HL-60 (cell line): ENCODE measurements around the gene DNM3.
A peak's percentile ranks its signal among the peaks of the same experiment; 100 is the strongest.

Experiments used
- DNase-seq, 2 experiments: peaks; one replicate each; pipeline ENCODE4 v3.0.0-alpha.2; 2010 to 2020; ENCODE audit warnings: low read depth in 1 of 2, low spot score in 1 of 2
- H3K27ac ChIP-seq: fragments of 250-450 bp; sonication (Bioruptor Pico); replicated peaks from 2 replicates; pipeline ENCODE4 v1.5.1; 2020; ENCODE audit warnings: mild to moderate bottlenecking, moderate library complexity
- H3K27me3 ChIP-seq: fragments of 250-450 bp; sonication (Bioruptor Pico); 2 replicates; pipeline ENCODE4 v1.5.1; 2021; ENCODE audit warnings: mild to moderate bottlenecking, moderate library complexity; ENCODE audit not compliant: insufficient read depth, poor library complexity, severe bottlenecking
- H3K4me3 ChIP-seq: replicated peaks from 2 replicates; pipeline ENCODE4 v1.5.1; 2011; ENCODE audit warnings: mild to moderate bottlenecking, control low read depth, low read length; ENCODE audit not compliant: insufficient read depth
- GABPA ChIP-seq: IDR thresholded peaks from 2 replicates; pipeline ENCODE4 v1.6.1; 2012; ENCODE audit warnings: low read depth
- POLR2AphosphoS5 ChIP-seq: IDR thresholded peaks from 2 replicates; pipeline ENCODE4 v1.6.1; 2012; ENCODE audit warnings: low read depth
- REST ChIP-seq: IDR thresholded peaks from 2 replicates; pipeline ENCODE4 v1.6.1; 2012; ENCODE audit warnings: low read depth; ENCODE audit not compliant: insufficient replicate concordance
- SPI1 ChIP-seq: IDR thresholded peaks from 2 replicates; pipeline ENCODE4 v1.6.1; 2012; ENCODE audit warnings: low read depth, mild to moderate bottlenecking, borderline replicate concordance
- TF ChIP-seq, protein P1 (sequence below): IDR thresholded peaks from one replicate; pipeline ENCODE4 v1.5.1; 2011; ENCODE audit warnings: low read length, control low read depth, inconsistent platforms; ENCODE audit not compliant: insufficient read depth

The DNM3 gene

DNA sequence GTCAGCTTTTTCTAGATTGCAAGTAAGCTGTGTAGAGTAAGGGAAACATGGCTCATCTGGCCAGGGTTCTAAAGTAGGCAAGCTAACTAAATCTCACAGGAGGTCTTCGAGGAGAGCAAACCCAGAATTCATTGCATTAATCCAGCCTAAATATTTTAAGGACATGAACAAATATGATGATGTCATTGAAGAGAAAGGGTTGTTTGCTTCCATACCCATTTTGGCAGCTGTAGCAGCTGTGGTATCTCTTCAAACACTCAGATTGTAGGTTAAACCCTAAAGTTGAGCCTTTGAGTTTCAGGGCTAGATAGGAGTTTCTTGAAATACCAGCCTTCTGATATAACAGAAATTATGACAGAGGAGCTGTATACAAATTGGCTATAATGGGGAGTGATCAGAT, 378.7 kb downstream of the DNM3 start:
- no peak for DNase-seq
- TF ChIP-seq REST: no peak
- no peak for TF ChIP-seq SPI1
- TF ChIP-seq POLR2AphosphoS5: no peak
- TF ChIP-seq, protein P1, sequence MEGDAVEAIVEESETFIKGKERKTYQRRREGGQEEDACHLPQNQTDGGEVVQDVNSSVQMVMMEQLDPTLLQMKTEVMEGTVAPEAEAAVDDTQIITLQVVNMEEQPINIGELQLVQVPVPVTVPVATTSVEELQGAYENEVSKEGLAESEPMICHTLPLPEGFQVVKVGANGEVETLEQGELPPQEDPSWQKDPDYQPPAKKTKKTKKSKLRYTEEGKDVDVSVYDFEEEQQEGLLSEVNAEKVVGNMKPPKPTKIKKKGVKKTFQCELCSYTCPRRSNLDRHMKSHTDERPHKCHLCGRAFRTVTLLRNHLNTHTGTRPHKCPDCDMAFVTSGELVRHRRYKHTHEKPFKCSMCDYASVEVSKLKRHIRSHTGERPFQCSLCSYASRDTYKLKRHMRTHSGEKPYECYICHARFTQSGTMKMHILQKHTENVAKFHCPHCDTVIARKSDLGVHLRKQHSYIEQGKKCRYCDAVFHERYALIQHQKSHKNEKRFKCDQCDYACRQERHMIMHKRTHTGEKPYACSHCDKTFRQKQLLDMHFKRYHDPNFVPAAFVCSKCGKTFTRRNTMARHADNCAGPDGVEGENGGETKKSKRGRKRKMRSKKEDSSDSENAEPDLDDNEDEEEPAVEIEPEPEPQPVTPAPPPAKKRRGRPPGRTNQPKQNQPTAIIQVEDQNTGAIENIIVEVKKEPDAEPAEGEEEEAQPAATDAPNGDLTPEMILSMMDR: no peak
- TF ChIP-seq GABPA: no peak
- no peak overlapping the region for H3K27ac ChIP-seq
- no peak overlapping the region for H3K4me3 ChIP-seq
- no peaks in the 10 kb centered on the region for H3K27me3 ChIP-seq

- Histone ChIP-seq H3K4me3 (no peak overlapping the region), H3K27ac (no peak overlapping the region), H3K27me3 (no peaks in the 10 kb centered on the region)
- TF ChIP-seq, protein P1: no peak
- no peak for TF ChIP-seq REST
- TF ChIP-seq POLR2AphosphoS5: no peak
- no peak for TF ChIP-seq GABPA
- TF ChIP-seq SPI1: no peak
- DNase-seq: no peak
These were observed 379.1 kb downstream of the DNM3 start for GRCh38 chr1:172220376-172220775.

DNA sequence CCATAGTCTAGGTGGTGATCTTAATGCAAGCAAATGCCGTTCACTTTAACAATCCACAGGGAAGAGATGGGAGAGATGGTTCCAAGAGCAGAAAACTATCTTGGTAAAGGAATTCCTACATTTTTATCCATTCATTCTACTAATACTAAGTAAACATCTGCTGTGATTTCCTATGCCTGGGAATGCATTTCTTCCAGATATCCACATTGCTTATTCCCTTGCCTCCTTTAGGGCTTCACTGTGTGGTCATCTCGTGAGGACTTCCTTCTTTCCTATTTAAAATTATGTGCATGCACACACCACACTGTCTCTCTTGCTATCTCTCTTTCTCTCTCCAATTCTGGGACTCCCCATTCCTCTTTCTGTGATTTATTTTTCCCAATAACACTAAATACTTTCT, 380.1 kb downstream of the DNM3 start:
- no peak for TF ChIP-seq REST
- H3K27me3 ChIP-seq: no peaks in the 10 kb centered on the region
- H3K4me3 ChIP-seq: no peak overlapping the region
- no peak for DNase-seq
- H3K27ac ChIP-seq: no peak overlapping the region

GRCh38 chr1:172224871-172225270, 383.6 kb downstream of the DNM3 start:
- TF ChIP-seq REST (no peak), POLR2AphosphoS5 (no peak), GABPA (no peak), SPI1 (peak; percentile 25; the same call in 1 of the 2 replicates)
- TF ChIP-seq, protein P1: no peak
- no peak for DNase-seq
- H3K27ac ChIP-seq: no peak overlapping the region
- H3K4me3 ChIP-seq: no peak overlapping the region
- peaks cover 2% of the 10 kb centered on the region for H3K27me3 ChIP-seq
